ENCODE measurements around the gene ZNF808. TPM values are rescaled to one million over a fixed set of nuclear protein-coding genes. Genes with fewer than 3 reads are reported as not detected.
A peak's percentile ranks its signal among the peaks of the same experiment; 100 is the strongest.

ZNF808 gene
- total and polyA plus RNA-seq, 9 of the 15 experiments (the other 6 are each of a cell fraction or from before 2014, with no cell fraction given): 3.1 to 20.1 (median 10.9) TPM

DNA sequence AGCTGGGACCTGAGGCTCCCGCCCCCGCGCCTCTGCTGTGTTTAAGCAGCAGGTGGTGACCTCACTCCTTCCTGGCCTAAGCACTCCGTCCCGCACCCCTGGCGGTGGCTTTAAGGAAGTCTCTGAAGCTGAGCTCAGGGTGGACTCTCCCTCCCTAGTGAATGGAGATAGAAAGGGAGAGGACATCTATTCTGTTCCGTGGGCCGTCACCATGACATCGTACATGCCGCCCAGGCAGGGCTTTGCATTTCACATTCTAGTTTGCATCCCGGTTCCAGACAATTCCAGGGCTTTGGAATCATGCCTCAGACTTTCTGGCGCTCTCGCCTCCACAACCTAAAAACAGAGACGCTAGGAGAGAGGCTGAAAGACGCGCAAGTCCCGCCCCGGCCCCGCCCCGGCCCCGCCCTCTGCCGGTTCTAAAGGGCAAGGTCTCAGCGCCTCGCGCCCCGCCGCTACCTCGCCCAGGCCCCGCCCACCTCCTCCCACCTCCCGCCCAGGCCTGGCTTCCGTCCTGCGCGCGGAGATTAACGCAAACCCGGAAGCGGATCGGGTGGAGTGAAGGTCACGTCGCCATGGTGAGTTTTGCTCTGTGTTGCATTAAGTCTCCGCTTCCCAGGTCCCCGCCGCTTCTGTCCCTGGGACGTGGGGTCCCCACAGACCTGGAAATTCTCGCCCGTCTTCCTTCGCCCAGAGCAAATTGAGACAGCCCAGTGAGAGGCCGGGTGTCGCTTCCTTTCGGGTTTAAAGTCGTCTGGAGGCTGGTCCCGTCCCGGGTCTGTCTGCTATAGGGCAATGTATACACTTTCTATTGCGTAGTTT is at the start of gene ZNF808 (continued):
- no peak for TF ChIP-seq MECOM (CRISPR knock-in tag; IDR thresholded peaks at IDR 0.05)
- no peak for TF ChIP-seq BHLHE40 (IDR thresholded peaks at IDR 0.05; ENCODE audit: low read length)
- no peak for TF ChIP-seq ZNF324 (CRISPR knock-in tag; IDR thresholded peaks at IDR 0.05)
- peak; percentile 95 for TF ChIP-seq ELF1 (tag; IDR thresholded peaks at IDR 0.05)
- no peak for TF ChIP-seq RBM39 (optimal IDR thresholded peaks at IDR 0.05; ENCODE audit: low read depth, low read length)
- TF ChIP-seq EP300 (IDR thresholded peaks at IDR 0.05; ENCODE audit: low read length): peak; percentile 12; the same call in 1 of the 2 replicates
- no peak for TF ChIP-seq KLF1 (tag; IDR thresholded peaks at IDR 0.05)
- TF ChIP-seq ZNF75A (CRISPR knock-in tag; IDR thresholded peaks at IDR 0.05): no peak
- no peak for TF ChIP-seq GATAD2B (IDR thresholded peaks at IDR 0.05; ENCODE audit: borderline replicate concordance)
- no peak for TF ChIP-seq ZNF217 (CRISPR knock-in tag; IDR thresholded peaks at IDR 0.05)
- no peak for TF ChIP-seq SIX5 (IDR thresholded peaks at IDR 0.05; ENCODE audit: borderline replicate concordance in 1 of 2, insufficient read depth in 1 of 2, low read depth in 1 of 2, low read length in 2 of 2)
- TF ChIP-seq FOXJ2 (tag; IDR thresholded peaks at IDR 0.05): no peak
- peak in 1 of 2 experiments; percentile 61 for TF ChIP-seq E2F6 (IDR thresholded peaks at IDR 0.05; ENCODE audit: borderline replicate concordance in 1 of 2, extremely low read depth in 1 of 2, insufficient read depth in 1 of 2, insufficient read length in 1 of 2, low read depth in 1 of 2, low read length in 1 of 2, poor library complexity in 1 of 2, severe bottlenecking in 1 of 2)
- no peak for TF ChIP-seq ZNF395 (CRISPR knock-in tag; IDR thresholded peaks at IDR 0.05)
- peak; percentile 67 for TF ChIP-seq L3MBTL2 (IDR thresholded peaks at IDR 0.05)
- TF ChIP-seq ZNF57 (CRISPR knock-in tag; IDR thresholded peaks at IDR 0.05): no peak
- TF ChIP-seq, protein P1, sequence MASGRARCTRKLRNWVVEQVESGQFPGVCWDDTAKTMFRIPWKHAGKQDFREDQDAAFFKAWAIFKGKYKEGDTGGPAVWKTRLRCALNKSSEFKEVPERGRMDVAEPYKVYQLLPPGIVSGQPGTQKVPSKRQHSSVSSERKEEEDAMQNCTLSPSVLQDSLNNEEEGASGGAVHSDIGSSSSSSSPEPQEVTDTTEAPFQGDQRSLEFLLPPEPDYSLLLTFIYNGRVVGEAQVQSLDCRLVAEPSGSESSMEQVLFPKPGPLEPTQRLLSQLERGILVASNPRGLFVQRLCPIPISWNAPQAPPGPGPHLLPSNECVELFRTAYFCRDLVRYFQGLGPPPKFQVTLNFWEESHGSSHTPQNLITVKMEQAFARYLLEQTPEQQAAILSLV (tag; IDR thresholded peaks at IDR 0.05): no peak
- TF ChIP-seq DPF2 (IDR thresholded peaks at IDR 0.05): no peak
- TF ChIP-seq C11orf30 (IDR thresholded peaks at IDR 0.05; ENCODE audit: low read depth): no peak
- TF ChIP-seq CGGBP1 (CRISPR knock-in tag; IDR thresholded peaks at IDR 0.05): no peak
- TF ChIP-seq, protein P2, sequence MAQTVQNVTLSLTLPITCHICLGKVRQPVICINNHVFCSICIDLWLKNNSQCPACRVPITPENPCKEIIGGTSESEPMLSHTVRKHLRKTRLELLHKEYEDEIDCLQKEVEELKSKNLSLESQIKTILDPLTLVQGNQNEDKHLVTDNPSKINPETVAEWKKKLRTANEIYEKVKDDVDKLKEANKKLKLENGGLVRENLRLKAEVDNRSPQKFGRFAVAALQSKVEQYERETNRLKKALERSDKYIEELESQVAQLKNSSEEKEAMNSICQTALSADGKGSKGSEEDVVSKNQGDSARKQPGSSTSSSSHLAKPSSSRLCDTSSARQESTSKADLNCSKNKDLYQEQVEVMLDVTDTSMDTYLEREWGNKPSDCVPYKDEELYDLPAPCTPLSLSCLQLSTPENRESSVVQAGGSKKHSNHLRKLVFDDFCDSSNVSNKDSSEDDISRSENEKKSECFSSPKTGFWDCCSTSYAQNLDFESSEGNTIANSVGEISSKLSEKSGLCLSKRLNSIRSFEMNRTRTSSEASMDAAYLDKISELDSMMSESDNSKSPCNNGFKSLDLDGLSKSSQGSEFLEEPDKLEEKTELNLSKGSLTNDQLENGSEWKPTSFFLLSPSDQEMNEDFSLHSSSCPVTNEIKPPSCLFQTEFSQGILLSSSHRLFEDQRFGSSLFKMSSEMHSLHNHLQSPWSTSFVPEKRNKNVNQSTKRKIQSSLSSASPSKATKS (CRISPR knock-in tag; IDR thresholded peaks at IDR 0.05): no peak
- no peak; the same call in 1 of the 2 replicates for TF ChIP-seq SMARCE1 (IDR thresholded peaks at IDR 0.05)
- TF ChIP-seq LARP7 (IDR thresholded peaks at IDR 0.05): no peak
- no peak for TF ChIP-seq DNMT1 (IDR thresholded peaks at IDR 0.05)
- TF ChIP-seq ZNF77 (CRISPR knock-in tag; IDR thresholded peaks at IDR 0.05): no peak
